ENCODE results near the gene TICAM2. TPM values are rescaled to one million over a fixed set of nuclear protein-coding genes. Genes with fewer than 3 reads are reported as not detected.

TICAM2 gene
- total and polyA plus RNA-seq, 2 of the 8 experiments (the other 6 are each of a cell fraction or from before 2014, with no cell fraction given): 0.02 TPM; not detected in 1

DNA sequence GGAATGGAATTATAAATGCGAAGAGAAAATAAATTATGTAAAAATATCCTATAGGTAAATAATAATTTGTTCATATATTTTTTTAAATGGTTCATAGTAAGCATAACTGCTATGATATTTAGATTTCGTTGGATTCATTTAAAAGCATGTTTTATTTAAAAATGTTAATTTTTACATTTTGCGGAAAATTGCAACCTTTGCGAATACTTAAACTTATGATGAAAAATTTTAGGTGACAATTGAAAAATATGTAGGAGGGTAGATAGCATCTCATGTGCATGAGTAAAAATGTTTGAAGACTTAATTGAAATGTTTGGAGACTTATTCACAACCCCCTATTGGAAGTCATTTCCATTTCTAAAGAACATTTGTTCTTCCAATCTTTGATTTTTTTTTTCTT, 53.6 kb downstream of the TICAM2 start:
- FAIRE-seq: no peak
- Histone ChIP-seq H2BK5ac (ENCODE audit: low read depth, low read length) (no peak overlapping the region), H3K9ac (replicated peaks in 1 of 4; ENCODE audit: extremely low read depth in 1 of 4, low read depth in 3 of 4, low read length in 3 of 4) (no peak overlapping the region), H3K79me2 (ENCODE audit: control insufficient read depth in 1 of 2, insufficient read depth in 2 of 2, low read length in 2 of 2) (peaks cover 0 to 4% of the 10 kb centered on the region in 2 experiments; a peak in 2 of 4 replicates), H4K20me1 (replicated peaks in 1 of 2; ENCODE audit: control insufficient read depth in 1 of 2, insufficient read depth in 2 of 2, low read length in 2 of 2) (no peaks in the 10 kb centered on the region), H3K56ac (replicated peaks; ENCODE audit: insufficient read length, low read depth, low read length) (no peak overlapping the region), H2BK20ac (ENCODE audit: low read length) (no peak overlapping the region), H3K36me3 (ENCODE audit: control insufficient read depth in 2 of 4, insufficient read depth in 4 of 4, low read length in 3 of 4) (no peaks in the 10 kb centered on the region), H3K23ac (ENCODE audit: insufficient read length) (no peak overlapping the region), H3K79me1 (ENCODE audit: low read depth, low read length) (no peaks in the 10 kb centered on the region), H3K18ac (ENCODE audit: extremely low read depth, low read length) (no peak overlapping the region), H4K5ac (ENCODE audit: insufficient read length, low read depth, low read length) (no peak overlapping the region), H3K27ac (ENCODE audit: low read depth, low read length) (no peak overlapping the region), H3K4me3 (ENCODE audit: extremely low read depth in 1 of 4, insufficient read depth in 2 of 4, low read depth in 3 of 4, low read length in 4 of 4) (no peak overlapping the region), H2BK120ac (replicated peaks; ENCODE audit: low read depth, low read length) (no peak overlapping the region), H2BK12ac (ENCODE audit: low read depth, low read length) (no peak overlapping the region), H3K27me3 (replicated peaks in 1 of 4; ENCODE audit: control insufficient read depth in 3 of 4, extremely low read depth in 1 of 4, insufficient read depth in 3 of 4, low read length in 3 of 4) (no peaks in the 10 kb centered on the region), H2AK5ac (ENCODE audit: low read depth, low read length) (no peak overlapping the region), H4K91ac (replicated peaks; ENCODE audit: insufficient read length, low read length) (no peak overlapping the region), H3K4ac (replicated peaks; ENCODE audit: insufficient read length, low read depth, low read length) (no peak overlapping the region), H3K4me2 (ENCODE audit: insufficient read depth in 1 of 2, low read depth in 2 of 2, low read length in 2 of 2) (no peak overlapping the region), H3K23me2 (ENCODE audit: low read depth, low read length) (peaks cover 2% of the 10 kb centered on the region; the same call in 1 of the 2 replicates), H3K4me1 (replicated peaks in 1 of 4; ENCODE audit: control insufficient read depth in 3 of 4, insufficient read depth in 4 of 4, low read length in 3 of 4) (peaks cover 0 to 3% (median 0%) of the 10 kb centered on the region in 4 experiments; a peak in 1 of 7 replicates), H2BK15ac (ENCODE audit: low read length) (no peak overlapping the region), H3K9me3 (ENCODE audit: insufficient read depth in 2 of 2, low read depth in 1 of 2, low read length in 1 of 2) (peaks cover 9 to 15% of the 10 kb centered on the region in 2 experiments), H3K14ac (ENCODE audit: insufficient read length) (no peak overlapping the region), H4K8ac (ENCODE audit: extremely low read depth, insufficient read depth, low read length) (no peak overlapping the region), H2AFZ (ENCODE audit: low read length) (no peak overlapping the region)
- ChIA-PET POLR2A (ENCODE audit: partially characterized antibody) (interaction anchor here (0.7 kb wide), 1 partner anchor 239 kb away, joined by 3 read pairs; no protein-coding TSS in a partner anchor), CTCF (ENCODE audit: partially characterized antibody) (interaction anchor here (0.7 to 1.3 kb wide), 3 partner anchors 24 to 169 kb away, joined by 3 to 6 read pairs (median 3); no protein-coding TSS in a partner anchor)
- TF ChIP-seq POU5F1 (IDR thresholded peaks at IDR 0.05; ENCODE audit: low read depth, low read length): no peak
- TF ChIP-seq EGR1 (IDR thresholded peaks at IDR 0.05; ENCODE audit: borderline replicate concordance, low read depth, low read length): no peak
- TF ChIP-seq, protein P1, sequence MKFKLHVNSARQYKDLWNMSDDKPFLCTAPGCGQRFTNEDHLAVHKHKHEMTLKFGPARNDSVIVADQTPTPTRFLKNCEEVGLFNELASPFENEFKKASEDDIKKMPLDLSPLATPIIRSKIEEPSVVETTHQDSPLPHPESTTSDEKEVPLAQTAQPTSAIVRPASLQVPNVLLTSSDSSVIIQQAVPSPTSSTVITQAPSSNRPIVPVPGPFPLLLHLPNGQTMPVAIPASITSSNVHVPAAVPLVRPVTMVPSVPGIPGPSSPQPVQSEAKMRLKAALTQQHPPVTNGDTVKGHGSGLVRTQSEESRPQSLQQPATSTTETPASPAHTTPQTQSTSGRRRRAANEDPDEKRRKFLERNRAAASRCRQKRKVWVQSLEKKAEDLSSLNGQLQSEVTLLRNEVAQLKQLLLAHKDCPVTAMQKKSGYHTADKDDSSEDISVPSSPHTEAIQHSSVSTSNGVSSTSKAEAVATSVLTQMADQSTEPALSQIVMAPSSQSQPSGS (IDR thresholded peaks at IDR 0.05; ENCODE audit: low read length): no peak
- TF ChIP-seq TEAD4 (IDR thresholded peaks at IDR 0.05; ENCODE audit: low read depth, low read length): no peak
- TF ChIP-seq TAF7 (optimal IDR thresholded peaks at IDR 0.05; ENCODE audit: borderline replicate concordance, low read depth, low read length): no peak
- TF ChIP-seq E2F6 (IDR thresholded peaks at IDR 0.05): no peak
- no peak for TF ChIP-seq ZNF274 (IDR thresholded peaks at IDR 0.05; ENCODE audit: borderline replicate concordance, extremely low read depth, low read length)
- TF ChIP-seq SIN3A (conservative IDR thresholded peaks at IDR 0.05 in 1 of 2, IDR thresholded peaks at IDR 0.05 in 1 of 2; ENCODE audit: low read depth in 1 of 2, low read length in 2 of 2): no peak
- no peak for TF ChIP-seq SIRT6 (IDR thresholded peaks at IDR 0.05; ENCODE audit: low read length)
- TF ChIP-seq, protein P2, sequence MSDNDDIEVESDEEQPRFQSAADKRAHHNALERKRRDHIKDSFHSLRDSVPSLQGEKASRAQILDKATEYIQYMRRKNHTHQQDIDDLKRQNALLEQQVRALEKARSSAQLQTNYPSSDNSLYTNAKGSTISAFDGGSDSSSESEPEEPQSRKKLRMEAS (IDR thresholded peaks at IDR 0.05): no peak
- no peak for TF ChIP-seq CHD1 (IDR thresholded peaks at IDR 0.05; ENCODE audit: low read depth, low read length)
- 87% methylated on average over 4 of the region's 4 CpGs; no CpG with 5 or more reads in 1 of the 2 experiments for WGBS, 2 experiments (ENCODE audit: extremely low coverage in 1 of 2, insufficient coverage in 1 of 2, insufficient read length in 1 of 2, insufficient replicate concordance in 2 of 2, low coverage in 1 of 2, low lambda C conversion rate in 2 of 2, missing lambda C conversion rate in 1 of 2)
- no peak for DNase-seq (ENCODE audit: low read depth in 1 of 2, low spot score in 2 of 2)

All from H1 (cell line).